ENCODE measurements around the gene BCAP31. TPM values are rescaled to one million over a fixed set of nuclear protein-coding genes. Genes with fewer than 3 reads are reported as not detected.

The BCAP31 gene
- total and polyA plus RNA-seq, 2 donors (not counting 1 experiment from before 2014, with no cell fraction given): 94.0 to 133 TPM

- peak; percentile 53 to 63 for DNase-seq (ENCODE audit: low read depth in 2 of 2)
- TF ChIP-seq, protein P1, sequence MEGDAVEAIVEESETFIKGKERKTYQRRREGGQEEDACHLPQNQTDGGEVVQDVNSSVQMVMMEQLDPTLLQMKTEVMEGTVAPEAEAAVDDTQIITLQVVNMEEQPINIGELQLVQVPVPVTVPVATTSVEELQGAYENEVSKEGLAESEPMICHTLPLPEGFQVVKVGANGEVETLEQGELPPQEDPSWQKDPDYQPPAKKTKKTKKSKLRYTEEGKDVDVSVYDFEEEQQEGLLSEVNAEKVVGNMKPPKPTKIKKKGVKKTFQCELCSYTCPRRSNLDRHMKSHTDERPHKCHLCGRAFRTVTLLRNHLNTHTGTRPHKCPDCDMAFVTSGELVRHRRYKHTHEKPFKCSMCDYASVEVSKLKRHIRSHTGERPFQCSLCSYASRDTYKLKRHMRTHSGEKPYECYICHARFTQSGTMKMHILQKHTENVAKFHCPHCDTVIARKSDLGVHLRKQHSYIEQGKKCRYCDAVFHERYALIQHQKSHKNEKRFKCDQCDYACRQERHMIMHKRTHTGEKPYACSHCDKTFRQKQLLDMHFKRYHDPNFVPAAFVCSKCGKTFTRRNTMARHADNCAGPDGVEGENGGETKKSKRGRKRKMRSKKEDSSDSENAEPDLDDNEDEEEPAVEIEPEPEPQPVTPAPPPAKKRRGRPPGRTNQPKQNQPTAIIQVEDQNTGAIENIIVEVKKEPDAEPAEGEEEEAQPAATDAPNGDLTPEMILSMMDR (conservative IDR thresholded peaks at IDR 0.05 in 1 of 2, IDR thresholded peaks at IDR 0.05 in 1 of 2; ENCODE audit: low read depth in 1 of 2, low read length in 2 of 2): no peak
- no peak for TF ChIP-seq EZH2 (IDR thresholded peaks at IDR 0.05; ENCODE audit: low read length, missing control alignments)
- H3K4me3 ChIP-seq (replicated peaks in 1 of 4; ENCODE audit: control extremely low read depth in 1 of 4, insufficient read depth in 1 of 4, low read depth in 3 of 4, low read length in 4 of 4): peak overlapping the region in 1 of 4 experiments; percentile 38
- peak overlapping the region; percentile 71 for H3K27ac ChIP-seq (ENCODE audit: insufficient read depth, low read length)
- no peaks in the 10 kb centered on the region for H3K36me3 ChIP-seq (ENCODE audit: control insufficient read depth, insufficient read depth, low read length)
- peak overlapping the region; percentile 64 for H3K4me2 ChIP-seq (ENCODE audit: extremely low read depth, insufficient read depth, low read length)
- peaks cover 14% of the 10 kb centered on the region for H3K79me2 ChIP-seq (ENCODE audit: control insufficient read depth, insufficient read depth, low read length)
- no peaks in the 10 kb centered on the region for H4K20me1 ChIP-seq (ENCODE audit: control insufficient read depth, extremely low read depth, insufficient read depth, low read length)
- no peak overlapping the region for H2AFZ ChIP-seq (ENCODE audit: low read length)
- peak overlapping the region; percentile 26 for H3K9ac ChIP-seq (ENCODE audit: insufficient read depth, low read length)
- no peaks in the 10 kb centered on the region for H3K27me3 ChIP-seq (ENCODE audit: control insufficient read depth, insufficient read depth, low read length)
- no peaks in the 10 kb centered on the region for H3K9me3 ChIP-seq (ENCODE audit: control insufficient read depth, insufficient read depth, low read depth, low read length)
- H3K4me1 ChIP-seq (ENCODE audit: control insufficient read depth, extremely low read depth, insufficient read depth, low read length): peaks cover 10% of the 10 kb centered on the region
These were observed 2.3 kb upstream of the BCAP31 start for GRCh38 chrX:153726286-153727122.

GRCh38 chrX:153725832-153726285 is 1.7 kb upstream of the BCAP31 start:
- Histone ChIP-seq H3K9ac (ENCODE audit: insufficient read depth, low read length) (no peak overlapping the region), H3K27ac (ENCODE audit: insufficient read depth, low read length) (peak overlapping the region; percentile 71)

More at GRCh38 chrX:153725832-153726285, 1.7 kb upstream of the BCAP31 start:
- Histone ChIP-seq H3K36me3 (ENCODE audit: control insufficient read depth, insufficient read depth, low read length) (no peaks in the 10 kb centered on the region), H3K79me2 (ENCODE audit: control insufficient read depth, insufficient read depth, low read length) (peaks cover 14% of the 10 kb centered on the region), H3K4me3 (replicated peaks in 1 of 4; ENCODE audit: control extremely low read depth in 1 of 4, insufficient read depth in 1 of 4, low read depth in 3 of 4, low read length in 4 of 4) (peak overlapping the region in 1 of 4 experiments; percentile 38), H2AFZ (ENCODE audit: low read length) (no peak overlapping the region), H3K27me3 (ENCODE audit: control insufficient read depth, insufficient read depth, low read length) (no peaks in the 10 kb centered on the region), H4K20me1 (ENCODE audit: control insufficient read depth, extremely low read depth, insufficient read depth, low read length) (no peaks in the 10 kb centered on the region), H3K4me1 (ENCODE audit: control insufficient read depth, extremely low read depth, insufficient read depth, low read length) (peaks cover 10% of the 10 kb centered on the region), H3K9me3 (ENCODE audit: control insufficient read depth, insufficient read depth, low read depth, low read length) (no peaks in the 10 kb centered on the region), H3K4me2 (ENCODE audit: extremely low read depth, insufficient read depth, low read length) (peak overlapping the region; percentile 25)
- TF ChIP-seq, protein P1 (conservative IDR thresholded peaks at IDR 0.05 in 1 of 2, IDR thresholded peaks at IDR 0.05 in 1 of 2; ENCODE audit: low read depth in 1 of 2, low read length in 2 of 2): no peak
- TF ChIP-seq EZH2 (IDR thresholded peaks at IDR 0.05; ENCODE audit: low read length, missing control alignments): no peak
- no peak for DNase-seq (ENCODE audit: low read depth in 2 of 2)
